Measurements from ENCODE around the gene TMIGD1. TPM values are rescaled to one million over a fixed set of nuclear protein-coding genes. Genes with fewer than 3 reads are reported as not detected.

TMIGD1 gene
- total and polyA plus RNA-seq, 2 of the 13 experiments (the other 11 are each of a cell fraction or from before 2014, with no cell fraction given) = not detected

- TF ChIP-seq TBL1XR1 (IDR thresholded peaks at IDR 0.05; ENCODE audit: borderline replicate concordance, low read length, partially characterized antibody) = no peak
- no peak for TF ChIP-seq CERS6 (CRISPR knock-in tag; IDR thresholded peaks at IDR 0.05)
- TF ChIP-seq ZNF710 (CRISPR knock-in tag; IDR thresholded peaks at IDR 0.05; ENCODE audit: borderline replicate concordance) = no peak
- no peak for TF ChIP-seq ZNF530 (CRISPR knock-in tag; IDR thresholded peaks at IDR 0.05; ENCODE audit: low read depth)
- TF ChIP-seq ELF1 (CRISPR knock-in tag; IDR thresholded peaks at IDR 0.05) = no peak
- no peak for TF ChIP-seq HOXA9 (CRISPR knock-in tag; IDR thresholded peaks at IDR 0.05; ENCODE audit: borderline replicate concordance)
- TF ChIP-seq ATF2 (CRISPR knock-in tag; IDR thresholded peaks at IDR 0.05) = peak; percentile 78
- TF ChIP-seq ZMAT3 (CRISPR knock-in tag; conservative IDR thresholded peaks at IDR 0.05) = no peak
- no peak for TF ChIP-seq ZNF333 (CRISPR knock-in tag; IDR thresholded peaks at IDR 0.05; ENCODE audit: borderline replicate concordance)
- TF ChIP-seq SAFB2 (CRISPR knock-in tag; IDR thresholded peaks at IDR 0.05; ENCODE audit: borderline replicate concordance, low read depth) = no peak
- TF ChIP-seq ESRRA (CRISPR knock-in tag; IDR thresholded peaks at IDR 0.05; ENCODE audit: low read depth) = peak; percentile 67; the same call in 1 of the 2 replicates
- no peak for TF ChIP-seq CEBPB (IDR thresholded peaks at IDR 0.05; ENCODE audit: borderline replicate concordance, low read depth, low read length)
- TF ChIP-seq ZNF891 (CRISPR knock-in tag; IDR thresholded peaks at IDR 0.05) = no peak
- no peak for TF ChIP-seq ZNF12 (CRISPR knock-in tag; IDR thresholded peaks at IDR 0.05)
- TF ChIP-seq IRX3 (CRISPR knock-in tag; IDR thresholded peaks at IDR 0.05; ENCODE audit: borderline replicate concordance, low read depth) = no peak
- peak; percentile 74 for TF ChIP-seq EHMT2 (IDR thresholded peaks at IDR 0.05; ENCODE audit: borderline replicate concordance, low read depth, low read length)
- TF ChIP-seq ZNF713 (CRISPR knock-in tag; IDR thresholded peaks at IDR 0.05) = no peak
- no peak for TF ChIP-seq ZNF101 (CRISPR knock-in tag; IDR thresholded peaks at IDR 0.05; ENCODE audit: borderline replicate concordance, low read depth)
- TF ChIP-seq ZSCAN29 (CRISPR knock-in tag; conservative IDR thresholded peaks at IDR 0.05) = no peak
- no peak for TF ChIP-seq ZNF235 (CRISPR knock-in tag; IDR thresholded peaks at IDR 0.05; ENCODE audit: borderline replicate concordance)
- TF ChIP-seq ARNT (IDR thresholded peaks at IDR 0.05) = no peak
- no peak for TF ChIP-seq ZNF816 (CRISPR knock-in tag; IDR thresholded peaks at IDR 0.05; ENCODE audit: borderline replicate concordance)
- TF ChIP-seq ZBTB21 (CRISPR knock-in tag; IDR thresholded peaks at IDR 0.05) = no peak
- TF ChIP-seq ZSCAN20 (CRISPR knock-in tag; IDR thresholded peaks at IDR 0.05; ENCODE audit: borderline replicate concordance) = no peak
- TF ChIP-seq ZFP82 (CRISPR knock-in tag; IDR thresholded peaks at IDR 0.05; ENCODE audit: borderline replicate concordance) = no peak
- TF ChIP-seq ZSCAN12 (CRISPR knock-in tag; IDR thresholded peaks at IDR 0.05) = no peak
These were observed 2.7 kb upstream of the TMIGD1 start (continued) for GRCh38 chr17:30336369-30337171.
